NCI-H2196 (cell line): ENCODE results near the gene TSPEAR.

Experiments
- DNase-seq: peaks from one replicate; lab custom pipeline; 2025; ENCODE audit not compliant: unreplicated experiment; lab: John Stamatoyannopoulos, UW

Gene TSPEAR

GRCh38 chr21:44458971-44459711 is 252.2 kb downstream of the TSPEAR start:
- DNase-seq, result no peak

- DNase-seq, result no peak
Observed at GRCh38 chr21:44456915-44457736, 254.2 kb downstream of the TSPEAR start.

DNA sequence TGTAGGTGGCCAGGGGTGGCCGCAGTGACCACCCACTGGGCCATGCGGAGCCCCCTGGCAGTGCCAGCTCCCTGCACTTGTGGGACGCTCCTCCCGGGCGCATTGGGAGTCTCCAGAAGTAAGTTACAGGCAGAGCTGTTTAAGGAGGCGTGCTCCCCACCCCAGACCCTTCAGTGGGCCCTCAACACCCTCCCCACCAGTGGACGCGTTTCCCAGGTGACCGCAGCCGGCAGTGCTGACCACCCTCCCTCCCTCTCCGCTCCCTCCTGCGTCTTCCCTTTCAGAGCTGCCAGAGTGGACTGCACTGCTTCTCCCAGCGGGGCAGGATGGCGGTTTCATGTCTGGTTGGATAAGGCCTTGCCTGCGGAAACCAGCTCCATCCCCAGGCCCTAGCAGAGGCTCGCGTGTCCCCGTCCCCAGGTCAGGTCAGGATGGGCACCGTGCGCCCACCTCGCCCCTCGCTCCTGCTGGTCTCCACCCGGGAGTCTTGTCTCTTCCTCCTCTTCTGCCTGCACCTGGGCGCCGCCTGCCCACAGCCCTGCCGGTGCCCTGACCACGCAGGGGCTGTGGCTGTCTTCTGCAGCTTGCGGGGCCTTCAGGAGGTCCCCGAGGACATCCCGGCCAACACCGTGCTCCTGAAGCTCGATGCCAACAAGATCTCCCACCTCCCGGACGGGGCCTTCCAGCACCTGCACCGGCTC is 255.0 kb downstream of the TSPEAR start:
- DNase-seq, result no peak

GRCh38 chr21:44455524-44456213 is 255.7 kb downstream of the TSPEAR start:
- peak; percentile 31 for DNase-seq

DNA sequence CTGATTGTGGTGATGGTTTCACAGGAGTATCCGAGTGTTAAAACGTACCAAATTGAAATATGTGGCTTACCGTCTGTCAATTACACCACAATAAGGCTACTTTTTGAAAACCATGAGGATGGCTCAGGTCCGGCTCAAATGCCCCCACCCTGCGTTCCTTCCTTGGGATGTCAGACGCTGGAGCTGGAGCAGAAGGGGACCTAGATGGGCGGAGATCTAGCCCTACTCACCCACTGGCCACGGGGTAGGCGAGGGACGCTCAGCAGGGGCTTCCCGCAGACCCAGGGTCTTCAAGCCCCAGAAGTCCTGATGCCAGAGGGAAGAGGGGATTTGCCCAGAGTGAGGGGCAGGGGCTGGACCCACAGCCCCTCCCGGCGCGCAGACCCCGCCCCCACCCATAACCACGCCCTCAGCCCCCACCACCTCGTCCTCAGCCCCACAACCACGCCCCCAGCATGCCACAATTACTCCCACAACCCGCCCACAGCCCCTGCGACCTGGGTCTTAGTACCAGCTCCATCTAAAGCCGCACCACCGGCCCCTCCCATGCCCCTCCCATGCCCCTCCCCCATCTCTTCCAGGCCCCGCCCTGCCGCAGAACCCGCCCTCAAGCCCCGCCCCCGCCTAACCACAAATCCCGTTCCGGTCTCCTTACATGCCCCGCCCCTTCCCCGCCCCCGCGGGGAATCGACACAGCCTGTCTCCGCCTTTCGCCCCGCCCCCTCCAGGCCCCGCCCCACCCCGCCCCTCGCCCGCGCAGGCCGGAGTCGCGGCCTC is 256.4 kb downstream of the TSPEAR start, which contains the start of gene LRRC3:
Gene LRRC3 (plus strand): TSS at position 764 of the 777 bp plus-strand sequence. CDS start 1,135 bp downstream, outside the sequence.
- peak; percentile 79 for DNase-seq

GRCh38 chr21:44454058-44454457 is 257.3 kb downstream of the TSPEAR start:
- DNase-seq, result no peak

GRCh38 chr21:44453120-44453519 is 258.3 kb downstream of the TSPEAR start:
- DNase-seq, result no peak

GRCh38 chr21:44450999-44451398 is 260.4 kb downstream of the TSPEAR start:
- no peak for DNase-seq

DNA sequence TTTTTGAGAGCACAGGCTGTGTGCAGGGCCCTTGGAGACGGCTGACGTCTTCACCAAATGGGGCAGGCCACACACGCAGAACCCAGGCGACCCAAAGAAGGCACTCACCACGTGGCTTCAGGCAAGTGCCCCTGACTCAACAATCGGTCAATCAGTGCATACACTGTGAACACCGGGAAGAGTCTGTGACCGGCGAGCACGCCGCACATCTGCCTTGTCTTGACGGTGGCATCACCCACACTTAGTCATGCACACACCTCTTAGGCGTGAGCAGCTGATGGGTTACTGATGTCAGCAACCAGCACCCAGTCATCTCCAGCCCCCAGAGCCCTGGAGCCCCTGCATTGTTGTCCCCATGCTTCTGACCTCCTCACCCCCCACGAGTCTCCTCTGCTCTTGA is 261.0 kb downstream of the TSPEAR start:
- no peak for DNase-seq

DNA sequence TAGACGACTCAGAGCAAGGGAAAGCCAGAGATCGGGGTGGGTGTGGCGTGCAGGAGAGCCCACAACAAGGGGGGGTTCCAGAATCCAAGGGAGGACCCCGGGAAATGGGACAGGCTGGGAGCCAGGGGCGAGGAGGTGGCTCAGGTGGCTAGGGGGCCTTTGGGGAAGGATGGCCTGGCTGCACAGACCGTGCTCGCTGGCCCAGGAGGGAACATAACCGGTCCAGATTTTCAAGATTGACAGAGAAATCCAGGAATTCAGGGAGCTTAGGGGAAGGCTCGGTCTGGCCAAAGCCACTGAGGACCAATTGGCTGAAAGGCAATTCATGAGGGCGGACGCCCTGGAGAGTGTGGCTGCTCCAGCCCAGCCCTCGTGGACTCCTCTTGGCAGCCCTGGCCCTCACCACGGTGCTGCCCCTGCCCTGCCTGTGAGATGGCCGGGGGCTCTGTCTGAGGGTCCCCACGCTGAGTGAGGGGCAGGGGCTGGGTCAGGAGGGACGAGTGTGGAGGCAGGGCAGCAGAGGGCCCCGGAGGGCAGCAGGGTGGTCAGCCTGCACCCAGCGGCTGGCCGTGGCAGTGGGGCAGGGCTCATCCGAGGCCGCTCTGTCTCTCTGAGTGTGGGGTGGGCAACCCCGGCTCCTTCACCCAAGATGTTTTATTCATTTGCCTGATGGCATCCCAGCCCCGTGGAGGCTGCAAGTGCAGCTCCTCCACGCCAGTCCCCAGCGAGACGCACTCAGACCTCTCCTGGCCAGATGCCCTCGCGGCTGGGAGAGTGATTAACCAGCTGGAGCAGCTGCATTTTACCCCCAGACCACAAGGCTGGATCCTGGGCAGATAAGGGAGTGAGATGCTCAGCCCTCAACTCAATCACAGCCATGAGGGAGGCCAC is 261.7 kb downstream of the TSPEAR start:
- no peak for DNase-seq

DNA sequence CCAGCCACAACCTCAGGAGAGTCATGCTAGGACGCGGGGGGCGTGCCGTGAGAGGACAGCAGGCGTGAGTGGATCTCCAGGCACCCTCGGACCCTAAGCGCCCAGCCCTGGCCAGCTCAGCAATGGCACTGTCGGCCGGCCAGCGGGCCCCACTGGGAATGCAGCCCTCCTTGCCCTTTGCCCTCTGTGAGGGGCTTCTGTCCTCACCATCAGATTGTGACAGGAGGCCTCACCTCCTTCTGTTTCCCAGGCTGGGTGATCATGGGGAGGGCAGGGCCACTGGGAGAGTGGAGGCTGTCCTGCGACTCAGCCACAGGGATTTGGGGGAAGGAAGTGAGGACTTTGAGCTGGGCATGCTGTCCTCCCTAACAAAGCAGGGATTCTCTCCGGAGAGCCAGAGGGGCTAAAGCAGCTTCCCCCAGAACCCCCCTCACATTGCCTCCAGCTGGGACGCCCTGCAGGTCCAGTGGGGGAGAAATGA is 262.7 kb downstream of the TSPEAR start:
- no peak for DNase-seq
